GM04504 (cell line): ENCODE data around the gene IL36G.

Source experiments
- DNase-seq: peaks from one replicate; pipeline ENCODE4 v3.0.0-alpha.2; 2012; ENCODE audit warnings: low read depth

IL36G gene

DNA sequence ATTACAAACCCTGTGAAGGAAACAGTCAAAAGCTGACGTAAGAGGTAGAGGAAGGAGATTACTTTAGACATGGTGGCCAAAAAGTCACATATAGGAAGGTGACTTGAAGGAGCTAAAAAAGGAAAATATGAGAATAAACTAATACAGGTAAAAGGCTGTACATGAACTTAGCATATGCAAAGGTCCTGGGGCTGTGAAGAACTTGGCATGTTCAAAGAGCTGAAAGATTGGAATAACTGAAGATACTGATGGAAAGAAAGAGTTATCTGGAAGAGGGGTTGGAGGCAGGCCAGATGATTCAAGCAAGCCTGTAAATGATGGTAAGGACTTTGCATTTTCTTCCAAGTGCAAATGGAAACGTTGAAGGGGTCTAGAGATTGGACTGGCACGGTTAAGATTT lies 40.7 kb downstream of the IL36G start:
- no peak for DNase-seq

GRCh38 chr2:113021312-113021711 lies 43.5 kb downstream of the IL36G start:
- DNase-seq: no peak

DNA sequence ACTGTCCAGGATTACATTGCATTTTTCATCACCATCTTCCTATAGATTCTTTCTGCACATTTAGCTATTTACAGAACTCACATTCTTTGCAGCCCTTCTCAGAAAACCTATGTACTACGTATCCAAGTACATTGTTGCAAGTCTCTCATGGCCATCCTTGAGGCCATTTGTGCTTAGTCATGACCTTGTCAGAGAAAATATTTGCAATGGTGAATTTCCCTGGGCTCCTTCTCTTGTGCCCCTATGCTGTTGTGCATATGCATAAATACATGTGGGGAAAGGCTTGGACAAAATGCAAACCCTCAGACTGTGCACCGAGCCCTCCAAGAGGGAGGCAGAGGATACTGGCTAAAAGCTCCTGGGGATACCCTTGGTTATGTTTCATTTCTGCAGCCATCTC lies 47.0 kb downstream of the IL36G start:
- no peak for DNase-seq

- no peak for DNase-seq
Observed at GRCh38 chr2:113025737-113026136, 47.9 kb downstream of the IL36G start.

GRCh38 chr2:113027691-113028090 lies 49.9 kb downstream of the IL36G start:
- DNase-seq: no peak

DNA sequence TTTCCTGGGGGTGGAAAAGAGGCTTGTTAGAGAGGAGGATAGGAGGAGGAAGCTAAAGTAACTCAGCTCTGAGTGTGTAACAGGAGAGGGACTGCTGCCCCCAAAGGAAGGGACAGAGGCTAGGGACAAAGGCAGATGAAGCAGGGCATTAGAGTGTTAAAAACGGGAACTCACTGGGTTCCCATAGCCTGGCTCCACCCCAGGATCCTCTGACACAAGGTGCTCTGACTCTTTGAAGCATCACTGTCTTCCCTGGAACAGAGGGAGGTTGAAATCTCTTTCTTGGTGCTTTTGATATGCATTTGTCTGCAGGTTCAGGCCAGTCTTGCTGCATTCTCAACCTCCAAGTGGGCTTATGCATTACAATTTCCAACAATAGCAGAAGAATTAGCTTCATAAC lies 50.3 kb downstream of the IL36G start:
- DNase-seq: no peak

- DNase-seq: no peak
Observed at GRCh38 chr2:113032737-113033136, 54.9 kb downstream of the IL36G start.

DNA sequence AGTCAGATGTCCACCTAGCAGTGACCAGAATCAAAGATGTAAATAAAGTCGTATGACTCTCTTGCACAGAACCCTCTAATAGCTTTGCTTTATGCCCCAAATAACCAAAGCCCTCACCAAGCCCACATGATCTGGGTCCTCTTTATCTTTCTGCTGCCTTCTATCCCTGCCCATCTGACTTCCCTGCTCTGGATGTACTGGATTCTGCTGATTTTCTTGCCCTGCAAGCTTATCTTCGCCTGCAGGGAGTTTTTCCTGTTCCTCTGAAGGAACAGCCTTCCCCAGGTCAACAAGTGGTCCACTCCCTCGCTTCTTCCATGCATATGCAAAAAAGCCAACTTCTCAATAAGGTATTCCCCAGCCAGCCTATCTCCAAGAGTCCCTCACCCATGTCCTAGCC lies 56.2 kb downstream of the IL36G start:
- DNase-seq: no peak
